Thymus (tissue), 11 donors: ENCODE measurements around the gene CFHR5. TPM values are rescaled to one million over a fixed set of nuclear protein-coding genes. Genes with fewer than 3 reads are reported as not detected.
"Not testable (repeated sequence)": the region's sequence is repeated elsewhere in the genome, so short reads cannot be mapped to it uniquely, and the experiment has no call there.

Experiments used
- DNase-seq, 9 donors: peaks; one replicate each; pipeline ENCODE4 v3.0.0-alpha.2; 2013; ENCODE audit warnings: low spot score in 9 of 9, low read depth in 6 of 9, missing footprints in 1 of 9
- H3K27ac ChIP-seq, 2 donors: one replicate each; pipeline ENCODE4 v1.5.1; 2013; ENCODE audit warnings: control low read depth in 1 of 2, low read depth in 1 of 2, low read length in 1 of 2, mild to moderate bottlenecking in 1 of 2, moderate library complexity in 1 of 2
- H3K27me3 ChIP-seq, 2 donors: one replicate each; pipeline ENCODE4 v1.5.1; 2013; ENCODE audit warnings: low read length in 1 of 2; ENCODE audit not compliant: control insufficient read depth in 2 of 2, insufficient read depth in 1 of 2
- H3K36me3 ChIP-seq, 2 donors: one replicate each; pipeline ENCODE4 v1.5.1; 2013; ENCODE audit warnings: low read length in 1 of 2, mild to moderate bottlenecking in 1 of 2, moderate library complexity in 1 of 2; ENCODE audit not compliant: control insufficient read depth in 2 of 2, insufficient read depth in 2 of 2
- H3K4me1 ChIP-seq, 2 donors: one replicate each; pipeline ENCODE4 v1.5.1; 2013; ENCODE audit warnings: low read length in 2 of 2; ENCODE audit not compliant: control insufficient read depth in 2 of 2, insufficient read depth in 2 of 2
- H3K4me3 ChIP-seq, 2 donors: one replicate each; pipeline ENCODE4 v1.5.1; 2013; ENCODE audit warnings: low read length in 2 of 2, control low read depth in 1 of 2, mild to moderate bottlenecking in 1 of 2
- H3K9me3 ChIP-seq, 2 donors: one replicate each; pipeline ENCODE4 v1.5.1; 2013; ENCODE audit warnings: low read length in 1 of 2, mild to moderate bottlenecking in 1 of 2; ENCODE audit not compliant: control insufficient read depth in 2 of 2, insufficient read depth in 1 of 2
- WGBS: extraction: QIAGEN DNeasy Blood & Tissue Kit; methylation state at CpG from one replicate; pipeline ENCODE4 v1.1.7; 2013; 5-methylcytosine and 5-hydroxymethylcytosine counted together
- polyA plus RNA-seq: library from polyadenylated mRNA; stranded (reverse); fragments of 200-250 nt; gene quantifications from one replicate; pipeline ENCODE4 v1.2.3, GENCODE V29; 2013
- total RNA-seq: library from RNA; stranded (reverse); fragments of 120-200 nt; gene quantifications from one replicate; pipeline ENCODE4 v1.2.4, GENCODE V29; 2013
- donor health status: healthy.

The CFHR5 gene
- total and polyA plus RNA-seq, 2 donors, result not detected

DNA sequence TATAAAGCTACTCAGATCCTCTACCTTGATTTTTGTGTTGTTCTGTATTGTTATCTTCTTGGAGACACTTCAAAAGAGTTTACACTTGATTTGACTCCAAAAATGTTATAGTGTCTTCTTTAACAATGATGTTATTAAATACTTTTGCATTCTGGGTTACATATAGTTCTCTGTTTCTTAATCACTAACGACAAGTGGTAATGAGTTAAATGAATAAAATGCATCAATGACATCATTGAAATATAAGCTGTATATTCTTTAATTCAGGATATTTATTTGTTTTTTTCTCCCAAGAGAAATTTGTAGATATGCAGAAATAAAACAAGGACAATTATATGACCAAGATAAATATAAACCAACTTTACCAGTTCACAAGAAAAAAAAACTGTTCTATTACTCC lies 7.2 kb upstream of the CFHR5 start:
- 90% methylated on average over 1 of the region's 1 CpG for WGBS
- Histone ChIP-seq H3K4me1 (no peaks in the 10 kb centered on the region), H3K27ac (no peak overlapping the region), H3K36me3 (no peaks in the 10 kb centered on the region), H3K4me3 (no peak overlapping the region), H3K9me3 (no peaks in the 10 kb centered on the region), H3K27me3 (no peaks in the 10 kb centered on the region)
- DNase-seq, result no peak

DNA sequence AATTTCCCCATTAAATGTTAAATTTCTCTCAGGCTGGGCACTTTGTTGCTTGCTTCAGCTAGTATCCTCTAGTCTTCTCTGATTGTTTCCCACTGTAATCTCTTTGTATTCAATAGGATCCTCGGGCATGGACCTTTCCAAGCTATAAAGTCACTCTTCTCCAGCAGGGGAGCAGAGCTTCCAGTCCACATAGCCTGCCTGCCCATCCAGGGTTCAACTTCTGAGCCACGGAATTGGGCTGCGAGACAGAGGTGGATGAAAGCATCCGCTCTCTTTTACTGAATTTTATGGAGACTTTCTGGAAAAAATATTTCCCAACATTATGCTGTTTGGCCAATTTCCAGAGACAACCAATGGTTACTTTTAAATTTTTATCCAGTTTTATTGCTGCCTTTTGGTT lies 1.1 kb upstream of the CFHR5 start:
- no peaks in the 10 kb centered on the region for H3K4me1 ChIP-seq
- H3K27me3 ChIP-seq, result no peaks in the 10 kb centered on the region
- no peak overlapping the region for H3K4me3 ChIP-seq
- no peak overlapping the region for H3K27ac ChIP-seq
- no peak for DNase-seq
- WGBS, result 94% methylated on average over 4 of the region's 4 CpGs
- no peaks in the 10 kb centered on the region for H3K9me3 ChIP-seq
- H3K36me3 ChIP-seq, result no peaks in the 10 kb centered on the region

DNA sequence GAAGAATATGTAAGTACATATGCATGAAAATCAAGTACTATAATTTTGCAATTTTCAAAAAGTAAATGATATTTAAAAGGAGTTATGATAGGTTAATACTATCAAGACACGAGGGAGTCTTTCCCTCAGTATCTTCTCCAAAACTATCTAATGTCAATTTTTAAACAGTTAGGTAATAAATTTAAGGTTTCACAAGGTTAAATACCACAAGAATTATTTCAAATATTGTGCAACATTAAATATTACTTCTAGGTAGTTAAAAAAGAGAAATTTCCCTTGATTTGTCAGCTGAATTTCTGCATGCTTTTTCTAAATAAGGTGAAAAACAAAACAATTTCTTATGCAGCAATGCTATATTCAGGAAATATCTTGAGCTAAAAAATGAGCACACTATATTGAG lies 3.5 kb downstream of the CFHR5 start:
- Histone ChIP-seq H3K9me3 (no peaks in the 10 kb centered on the region), H3K4me3 (no peak overlapping the region), H3K27me3 (no peaks in the 10 kb centered on the region), H3K4me1 (no peaks in the 10 kb centered on the region), H3K36me3 (no peaks in the 10 kb centered on the region), H3K27ac (no peak overlapping the region)
- DNase-seq, result no peak
- WGBS, result 97% methylated on average over 1 of the region's 1 CpG

DNA sequence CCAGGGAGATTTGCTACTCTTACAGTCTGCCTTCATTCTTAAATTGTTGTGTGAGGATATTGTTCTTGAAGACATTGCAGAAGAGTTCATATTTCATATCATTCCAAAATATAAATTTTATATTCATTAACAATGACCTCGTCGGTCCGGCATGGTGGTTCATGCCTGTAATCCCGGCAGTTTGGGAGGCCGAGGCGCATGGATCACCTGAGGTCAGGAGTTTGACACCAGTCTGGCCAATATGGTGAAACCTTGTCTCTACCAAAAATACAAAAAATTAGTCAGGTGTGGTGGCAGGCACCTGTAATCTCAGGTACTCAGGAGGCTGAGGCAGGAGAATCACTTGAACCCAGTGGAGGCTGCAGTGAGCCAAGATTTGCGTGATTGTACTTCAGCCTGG lies 4.9 kb downstream of the CFHR5 start:
- 98% methylated on average over 7 of the region's 7 CpGs for WGBS
- not testable (repeated sequence) for H3K27ac ChIP-seq, H3K27me3 ChIP-seq, H3K4me1 ChIP-seq, H3K9me3 ChIP-seq, H3K36me3 ChIP-seq, H3K4me3 ChIP-seq, DNase-seq

DNA sequence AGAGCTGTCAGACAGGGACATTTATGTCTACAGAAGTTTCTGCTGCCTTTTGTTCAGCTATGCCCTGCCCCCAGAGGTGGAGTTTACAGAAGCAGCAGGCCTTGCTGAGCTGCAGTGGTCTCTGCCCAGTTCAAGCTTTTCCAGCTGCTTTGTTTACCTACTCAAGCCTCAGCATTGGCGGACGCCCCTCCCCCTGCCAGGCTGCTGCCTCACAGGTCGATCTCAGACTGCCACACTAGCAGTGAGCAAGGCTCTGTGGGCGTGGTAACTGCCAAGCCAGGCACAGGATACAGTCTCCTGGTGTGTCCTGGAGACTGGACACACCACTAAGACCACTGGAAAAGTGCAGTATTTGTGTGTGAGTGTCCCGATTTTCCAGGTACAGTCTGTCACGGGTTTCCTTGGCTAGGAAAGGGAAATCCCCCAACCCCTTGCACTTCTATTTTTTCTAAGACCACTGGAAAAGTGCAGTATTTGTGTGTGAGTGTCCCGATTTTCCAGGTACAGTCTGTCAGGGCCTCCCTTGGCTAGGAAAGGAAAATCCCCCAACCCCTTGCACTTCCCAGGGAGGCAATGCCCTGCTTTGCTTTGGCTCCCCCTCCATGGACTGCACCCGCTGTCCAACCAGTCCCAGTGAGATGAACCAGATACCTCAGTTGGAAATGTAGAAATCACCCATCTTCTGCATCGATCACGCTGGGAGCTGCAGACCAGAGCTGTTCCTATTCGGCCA lies 14.7 kb downstream of the CFHR5 start:
- not testable (repeated sequence) for DNase-seq, H3K27me3 ChIP-seq, H3K4me3 ChIP-seq, H3K4me1 ChIP-seq, H3K9me3 ChIP-seq, H3K27ac ChIP-seq, H3K36me3 ChIP-seq
- 82% methylated on average over 11 of the region's 11 CpGs for WGBS

DNA sequence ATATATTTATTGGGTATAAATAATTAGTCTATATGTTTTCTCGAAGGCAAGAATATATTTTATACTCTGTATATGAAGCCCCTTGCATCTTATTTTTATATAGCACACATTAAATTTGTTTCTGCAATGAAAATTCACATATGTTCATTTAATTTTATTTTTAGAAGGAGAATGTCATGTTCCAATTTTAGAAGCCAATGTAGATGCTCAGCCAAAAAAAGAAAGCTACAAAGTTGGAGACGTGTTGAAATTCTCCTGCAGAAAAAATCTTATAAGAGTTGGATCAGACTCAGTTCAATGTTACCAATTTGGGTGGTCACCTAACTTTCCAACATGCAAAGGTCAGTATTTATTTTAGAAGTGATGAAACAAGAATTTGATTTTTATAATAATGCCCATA lies 16.6 kb downstream of the CFHR5 start:
- no peaks in the 10 kb centered on the region for H3K4me1 ChIP-seq
- DNase-seq, result no peak
- 92% methylated on average over 2 of the region's 2 CpGs for WGBS

DNA sequence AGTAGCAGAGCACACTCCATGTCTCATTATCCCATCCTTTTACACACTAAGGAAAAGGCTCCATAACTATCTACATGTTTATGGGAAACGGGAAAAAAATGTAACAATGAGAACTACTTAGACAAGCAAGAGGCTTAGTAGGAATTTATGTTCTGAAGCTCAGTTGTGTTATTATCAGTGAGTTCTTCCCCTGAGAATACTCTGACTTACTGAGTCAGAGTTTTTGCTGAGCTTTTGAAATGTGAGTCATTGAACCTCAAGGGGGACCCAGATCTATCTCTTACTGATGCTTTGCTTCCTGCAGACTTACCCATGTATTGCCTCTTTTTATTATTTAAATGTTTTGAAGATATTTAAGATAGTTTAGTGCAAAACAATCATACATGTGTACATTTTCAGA lies 20.1 kb downstream of the CFHR5 start:
- no peaks in the 10 kb centered on the region for H3K36me3 ChIP-seq
- no peak overlapping the region for H3K27ac ChIP-seq
- 98% methylated on average over 1 of the region's 1 CpG for WGBS
- DNase-seq, result no peak
- no peaks in the 10 kb centered on the region for H3K9me3 ChIP-seq
- no peaks in the 10 kb centered on the region for H3K4me1 ChIP-seq
- no peak overlapping the region for H3K4me3 ChIP-seq
- H3K27me3 ChIP-seq, result no peaks in the 10 kb centered on the region

More for the DNA sequence above, 16.6 kb downstream of the CFHR5 start:
- Histone ChIP-seq H3K9me3 (no peaks in the 10 kb centered on the region), H3K27ac (no peak overlapping the region), H3K4me3 (no peak overlapping the region), H3K27me3 (no peaks in the 10 kb centered on the region), H3K36me3 (no peaks in the 10 kb centered on the region)

DNA sequence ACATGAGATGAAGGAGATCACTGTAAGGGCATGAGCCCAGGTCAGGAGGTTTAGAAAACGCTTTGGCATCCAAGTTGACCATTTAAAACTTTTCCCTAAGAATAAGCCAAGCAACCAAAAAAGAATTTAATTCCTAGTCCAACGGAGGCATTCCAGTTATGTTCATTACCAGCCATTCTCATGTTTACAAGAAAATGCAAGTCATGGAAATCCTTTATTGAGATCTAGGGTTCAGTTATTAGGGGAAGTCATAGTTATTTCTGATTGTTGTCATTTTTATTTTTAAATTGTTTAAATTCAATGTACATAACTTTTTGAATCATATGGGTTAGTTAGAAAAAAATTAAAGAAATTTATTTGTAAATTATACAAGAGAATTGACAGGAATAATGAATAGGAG lies 24.5 kb downstream of the CFHR5 start:
- Histone ChIP-seq H3K27ac (no peak overlapping the region), H3K36me3 (no peaks in the 10 kb centered on the region), H3K4me1 (no peaks in the 10 kb centered on the region), H3K9me3 (no peaks in the 10 kb centered on the region), H3K4me3 (no peak overlapping the region), H3K27me3 (no peaks in the 10 kb centered on the region)
- no peak for DNase-seq
- 93% methylated on average over 2 of the region's 2 CpGs for WGBS

DNA sequence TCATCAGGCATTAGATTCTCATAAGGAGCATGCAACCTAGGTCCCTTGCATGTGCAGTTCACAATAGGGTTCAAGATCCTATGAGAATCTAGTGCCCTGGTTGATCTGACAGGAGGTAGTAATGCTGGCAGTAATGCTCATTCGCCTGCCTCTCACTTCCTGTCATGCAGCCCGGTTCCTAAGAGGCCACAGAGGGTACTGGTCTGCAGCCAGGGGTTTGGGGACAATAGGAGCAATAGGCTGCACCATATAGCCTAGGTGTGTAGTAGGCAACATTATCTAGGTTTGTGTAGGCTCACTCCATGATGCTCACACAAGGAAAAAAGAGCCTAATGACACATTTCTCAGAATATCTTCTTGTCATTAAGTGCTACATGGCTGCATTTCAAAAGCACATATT lies 25.8 kb downstream of the CFHR5 start:
- no peak overlapping the region for H3K27ac ChIP-seq
- no peak for DNase-seq
- 79% methylated on average over 2 of the region's 2 CpGs for WGBS
- no peaks in the 10 kb centered on the region for H3K27me3 ChIP-seq
- no peaks in the 10 kb centered on the region for H3K36me3 ChIP-seq
- no peaks in the 10 kb centered on the region for H3K9me3 ChIP-seq
- no peaks in the 10 kb centered on the region for H3K4me1 ChIP-seq
- no peak overlapping the region for H3K4me3 ChIP-seq
